Measurements from ENCODE around the gene CHCHD4. TPM values are rescaled to one million over a fixed set of nuclear protein-coding genes. Genes with fewer than 3 reads are reported as not detected.
A peak's percentile ranks its signal among the peaks of the same experiment; 100 is the strongest.

CHCHD4 gene
- total and polyA plus RNA-seq, 10 of the 15 experiments (the other 5 are each of a cell fraction or from before 2014, with no cell fraction given), result 21.0 to 46.8 (median 29.0) TPM

DNA sequence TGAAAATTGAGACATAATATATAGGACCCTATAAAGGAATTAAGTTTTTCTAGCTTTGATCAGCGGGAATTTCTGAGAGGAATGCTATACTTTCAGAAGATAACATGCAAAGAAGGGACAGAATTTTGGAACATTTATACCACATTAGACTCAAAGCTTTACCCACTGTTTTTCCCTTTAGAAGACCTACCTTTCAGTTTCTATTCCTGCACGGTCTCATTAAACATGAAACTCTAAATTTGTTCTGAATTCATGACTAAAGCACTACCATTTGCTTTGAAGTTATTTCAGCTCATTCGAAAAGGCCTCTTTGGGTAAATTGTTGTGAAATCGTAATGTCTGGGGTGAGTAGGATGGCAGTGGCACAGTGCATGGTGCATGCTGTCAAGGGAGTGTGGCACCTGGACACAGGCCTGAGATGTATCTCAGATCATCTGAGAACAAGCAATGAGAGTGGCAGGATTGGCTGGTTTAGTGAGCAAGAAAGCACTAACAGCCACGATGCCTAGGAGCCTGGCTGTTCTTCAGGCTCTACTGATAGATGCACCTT, 42.5 kb downstream of the CHCHD4 start:
- in situ Hi-C loops (cut with MboI) (no loop called here), intact Hi-C loops (cut with micrococcal nuclease; ENCODE audit: unreplicated experiment) (no loop called here)
- Histone ChIP-seq H4K20me1 (ENCODE audit: control insufficient read depth, insufficient read depth) (no peaks in the 10 kb centered on the region), H3K4me2 (ENCODE audit: control insufficient read depth, insufficient read depth) (peak overlapping the region; percentile 53; the same call in 1 of the 2 replicates), H3K9ac (ENCODE audit: control insufficient read depth, insufficient read depth, low read length) (no peak overlapping the region), H3K4me3 (no peak overlapping the region), H3K36me3 (ENCODE audit: control insufficient read depth in 2 of 2, insufficient read depth in 2 of 2, low read length in 1 of 2) (no peaks in the 10 kb centered on the region), H2AFZ (ENCODE audit: control insufficient read depth, low read depth, low read length) (peak overlapping the region; percentile 37), H3K9me3 (replicated peaks; ENCODE audit: control insufficient read depth, insufficient read depth, low read length) (peaks cover 3% of the 10 kb centered on the region), H3K27me3 (replicated peaks in 1 of 2; ENCODE audit: control insufficient read depth in 2 of 2, insufficient read depth in 2 of 2, low read length in 1 of 2) (no peaks in the 10 kb centered on the region), H3K27ac (ENCODE audit: control insufficient read depth, insufficient read depth) (no peak overlapping the region), H3K4me1 (ENCODE audit: control insufficient read depth, insufficient read depth, low read length) (no peaks in the 10 kb centered on the region; the same call in 1 of the 2 replicates), H3K79me2 (ENCODE audit: control insufficient read depth, insufficient read depth, low read length) (no peaks in the 10 kb centered on the region)
- ATAC-seq (peak; percentile 38), DNase-seq (ENCODE audit: low read depth, low spot score) (peak; percentile 12), FAIRE-seq (peak; percentile 75)
- no TSS peak for BruUV-seq (replicated peaks)
- CTCF ChIA-PET, result no interaction called here
- RAD21 ChIA-PET (ENCODE audit: unreplicated experiment), result no interaction called here
- 12% methylated on average over 5 of the region's 5 CpGs for WGBS (ENCODE audit: insufficient coverage, insufficient replicate concordance, low lambda C conversion rate, missing lambda C conversion rate)
- POLR2A ChIA-PET, result no interaction called here
- TF ChIP-seq BMI1 (IDR thresholded peaks at IDR 0.05; ENCODE audit: borderline replicate concordance) (no peak), YBX1 (IDR thresholded peaks at IDR 0.05) (no peak), TCF3 (IDR thresholded peaks at IDR 0.05; ENCODE audit: borderline replicate concordance, insufficient read depth, low read depth, low read length) (no peak), HDAC2 (IDR thresholded peaks at IDR 0.05) (no peak), HDAC6 (IDR thresholded peaks at IDR 0.05; ENCODE audit: unreplicated experiment) (no peak), KDM1A (IDR thresholded peaks at IDR 0.05; ENCODE audit: borderline replicate concordance) (no peak)
- TF ChIP-seq, protein P1, sequence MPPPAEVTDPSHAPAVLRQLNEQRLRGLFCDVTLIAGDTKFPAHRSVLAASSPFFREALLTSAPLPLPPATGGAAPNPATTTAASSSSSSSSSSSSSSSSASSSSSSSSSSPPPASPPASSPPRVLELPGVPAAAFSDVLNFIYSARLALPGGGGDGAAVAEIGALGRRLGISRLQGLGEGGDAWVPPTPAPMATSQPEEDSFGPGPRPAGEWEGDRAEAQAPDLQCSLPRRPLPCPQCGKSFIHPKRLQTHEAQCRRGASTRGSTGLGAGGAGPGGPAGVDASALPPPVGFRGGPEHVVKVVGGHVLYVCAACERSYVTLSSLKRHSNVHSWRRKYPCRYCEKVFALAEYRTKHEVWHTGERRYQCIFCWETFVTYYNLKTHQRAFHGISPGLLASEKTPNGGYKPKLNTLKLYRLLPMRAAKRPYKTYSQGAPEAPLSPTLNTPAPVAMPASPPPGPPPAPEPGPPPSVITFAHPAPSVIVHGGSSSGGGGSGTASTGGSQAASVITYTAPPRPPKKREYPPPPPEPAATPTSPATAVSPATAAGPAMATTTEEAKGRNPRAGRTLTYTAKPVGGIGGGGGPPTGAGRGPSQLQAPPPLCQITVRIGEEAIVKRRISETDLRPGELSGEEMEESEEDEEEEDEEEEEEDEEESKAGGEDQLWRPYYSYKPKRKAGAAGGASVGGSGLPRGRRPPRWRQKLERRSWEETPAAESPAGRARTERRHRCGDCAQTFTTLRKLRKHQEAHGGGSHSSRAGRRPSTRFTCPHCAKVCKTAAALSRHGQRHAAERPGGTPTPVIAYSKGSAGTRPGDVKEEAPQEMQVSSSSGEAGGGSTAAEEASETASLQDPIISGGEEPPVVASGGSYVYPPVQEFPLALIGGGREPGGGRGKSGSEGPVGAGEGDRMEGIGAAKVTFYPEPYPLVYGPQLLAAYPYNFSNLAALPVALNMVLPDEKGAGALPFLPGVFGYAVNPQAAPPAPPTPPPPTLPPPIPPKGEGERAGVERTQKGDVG (CRISPR knock-in tag; IDR thresholded peaks at IDR 0.05), result no peak
- SMC1A ChIA-PET (ENCODE audit: uncharacterized antibody, unreplicated experiment), result no interaction called here

All from GM12878 (cell line).